GM12872 (cell line): ENCODE results near the gene CXCR6.

Source experiments
- TF ChIP-seq, protein P1 (sequence below): IDR thresholded peaks from 3 replicates; pipeline ENCODE4 v1.5.1; 2011; ENCODE audit warnings: low read depth, mild to moderate bottlenecking, low read length, moderate library complexity; ENCODE audit not compliant: insufficient read depth

CXCR6 gene

GRCh38 chr3:45979378-45979777, 36.1 kb downstream of the CXCR6 start:
- TF ChIP-seq, protein P1, sequence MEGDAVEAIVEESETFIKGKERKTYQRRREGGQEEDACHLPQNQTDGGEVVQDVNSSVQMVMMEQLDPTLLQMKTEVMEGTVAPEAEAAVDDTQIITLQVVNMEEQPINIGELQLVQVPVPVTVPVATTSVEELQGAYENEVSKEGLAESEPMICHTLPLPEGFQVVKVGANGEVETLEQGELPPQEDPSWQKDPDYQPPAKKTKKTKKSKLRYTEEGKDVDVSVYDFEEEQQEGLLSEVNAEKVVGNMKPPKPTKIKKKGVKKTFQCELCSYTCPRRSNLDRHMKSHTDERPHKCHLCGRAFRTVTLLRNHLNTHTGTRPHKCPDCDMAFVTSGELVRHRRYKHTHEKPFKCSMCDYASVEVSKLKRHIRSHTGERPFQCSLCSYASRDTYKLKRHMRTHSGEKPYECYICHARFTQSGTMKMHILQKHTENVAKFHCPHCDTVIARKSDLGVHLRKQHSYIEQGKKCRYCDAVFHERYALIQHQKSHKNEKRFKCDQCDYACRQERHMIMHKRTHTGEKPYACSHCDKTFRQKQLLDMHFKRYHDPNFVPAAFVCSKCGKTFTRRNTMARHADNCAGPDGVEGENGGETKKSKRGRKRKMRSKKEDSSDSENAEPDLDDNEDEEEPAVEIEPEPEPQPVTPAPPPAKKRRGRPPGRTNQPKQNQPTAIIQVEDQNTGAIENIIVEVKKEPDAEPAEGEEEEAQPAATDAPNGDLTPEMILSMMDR = no peak

GRCh38 chr3:45980229-45980813, 37.1 kb downstream of the CXCR6 start:
- TF ChIP-seq, protein P1 = no peak

- TF ChIP-seq, protein P1 = no peak
These were observed 37.6 kb downstream of the CXCR6 start for GRCh38 chr3:45980819-45981218.

DNA sequence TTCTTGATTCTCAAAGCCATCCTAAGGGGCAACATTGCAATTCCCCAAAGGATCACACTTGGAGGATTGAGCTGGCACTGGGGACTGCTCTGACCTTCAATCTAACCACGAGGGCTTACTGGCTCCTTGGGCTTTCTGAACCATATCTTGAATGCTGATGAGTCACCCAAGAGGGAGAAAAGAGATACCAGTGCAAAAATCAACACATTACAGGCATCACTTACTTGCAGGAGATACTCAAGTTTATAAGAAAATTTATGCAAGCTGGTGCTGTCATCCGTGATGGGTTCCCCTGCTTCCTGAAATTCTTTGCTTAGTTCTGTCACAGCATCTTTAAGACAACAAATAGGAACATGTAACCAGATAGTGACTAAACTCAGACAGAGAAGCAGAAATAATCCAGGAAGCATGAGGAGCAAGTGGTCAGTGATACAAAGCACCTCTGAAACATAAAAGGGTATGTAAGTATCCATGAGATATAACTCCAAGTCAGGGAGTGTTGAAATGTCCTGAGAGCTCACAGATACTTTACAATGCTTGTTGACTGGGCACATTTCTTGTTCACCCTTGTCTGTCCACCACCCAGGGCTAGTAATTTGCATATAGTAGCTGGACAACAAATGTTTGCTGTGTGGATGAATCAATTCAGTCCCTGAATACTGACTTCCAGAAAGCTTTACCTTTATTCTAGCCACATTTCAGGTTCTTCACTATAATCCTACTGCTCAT, 38.2 kb downstream of the CXCR6 start:
- TF ChIP-seq, protein P1 = no peak

DNA sequence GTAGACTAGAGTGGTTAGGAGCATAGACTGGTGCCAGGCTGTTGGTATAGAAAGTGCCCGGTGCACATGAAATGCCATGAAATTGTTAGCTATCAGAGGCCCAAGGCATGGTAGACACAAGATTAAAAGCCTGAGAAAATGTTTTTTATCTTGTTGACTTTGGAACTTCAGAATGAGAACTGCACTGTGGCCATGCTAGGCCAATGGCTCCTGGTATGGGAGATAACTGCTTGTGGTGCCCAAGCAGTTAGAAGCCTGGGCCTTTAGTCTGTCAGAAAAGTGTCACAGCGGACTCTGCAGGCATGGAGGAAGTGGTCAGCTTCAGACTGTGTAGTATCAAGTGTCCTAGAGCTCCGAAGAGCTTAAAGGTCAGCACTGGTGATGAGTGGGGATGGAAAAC, 40.5 kb downstream of the CXCR6 start:
- TF ChIP-seq, protein P1 = no peak

- TF ChIP-seq, protein P1 = no peak
These were observed 41.4 kb downstream of the CXCR6 start for GRCh38 chr3:45984331-45985312.
